22Rv1 (cell line): Measurements from ENCODE around the gene FAM241B.

Source experiments
- H3K27ac ChIP-seq: fragments of 450-650 bp; 2 replicates; pipeline ENCODE4 v1.5.1; 2017
- ZFX ChIP-seq: fragments of 450-650 bp; IDR thresholded peaks from 2 replicates; pipeline ENCODE4 v1.6.1; 2017; ENCODE audit warnings: antibody characterized with exemption, borderline replicate concordance
- TF ChIP-seq, protein P1 (sequence below): fragments of 450-650 bp; IDR thresholded peaks from 2 replicates; pipeline ENCODE4 v1.5.1; 2017; ENCODE audit warnings: mild to moderate bottlenecking

FAM241B gene

DNA sequence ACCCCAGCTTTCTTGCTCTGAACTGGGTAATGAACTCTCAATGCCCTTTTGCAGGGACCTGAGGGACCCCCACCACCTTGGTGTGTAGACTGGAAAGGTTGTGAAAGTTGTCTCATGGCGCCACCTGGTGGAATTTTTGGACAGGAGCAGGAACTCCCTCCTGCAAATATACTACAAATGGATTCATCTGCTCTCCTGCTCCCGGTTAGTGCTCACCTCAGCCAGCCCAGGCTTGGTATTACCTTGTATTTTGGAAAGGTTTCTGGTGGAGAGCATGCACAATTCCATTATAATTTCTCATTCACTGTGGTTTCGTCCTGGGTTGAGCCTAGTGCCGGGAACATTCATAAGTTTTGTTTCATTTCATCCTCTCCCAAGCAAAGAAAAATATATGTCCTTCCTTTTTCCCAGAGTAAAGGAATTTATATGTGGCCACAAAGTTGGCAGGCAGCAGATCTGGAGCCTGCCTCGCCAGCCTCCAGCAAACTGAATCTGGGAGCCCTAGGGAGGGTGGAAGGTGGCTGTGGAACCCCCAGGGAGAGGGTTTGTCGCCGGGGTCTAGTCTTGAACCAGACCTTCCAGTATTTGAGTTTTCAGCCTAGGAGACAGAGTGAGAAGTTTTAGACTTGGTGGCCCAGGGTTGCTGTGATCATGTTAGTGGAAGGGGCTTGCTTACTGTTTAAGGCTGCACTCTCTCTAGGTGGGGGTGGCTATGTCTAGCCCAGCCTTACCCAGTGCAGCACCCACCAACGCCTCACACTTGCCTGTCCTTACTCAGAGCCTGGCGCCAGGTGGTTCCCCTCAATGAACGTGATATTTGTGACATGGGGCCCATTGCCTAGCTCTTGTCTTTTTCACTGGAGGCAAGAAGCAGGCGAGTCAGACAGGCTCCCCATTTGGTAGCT, 9.5 kb downstream of the FAM241B start:
- H3K27ac ChIP-seq, result no peak overlapping the region
- TF ChIP-seq ZFX, result no peak
- TF ChIP-seq, protein P1, sequence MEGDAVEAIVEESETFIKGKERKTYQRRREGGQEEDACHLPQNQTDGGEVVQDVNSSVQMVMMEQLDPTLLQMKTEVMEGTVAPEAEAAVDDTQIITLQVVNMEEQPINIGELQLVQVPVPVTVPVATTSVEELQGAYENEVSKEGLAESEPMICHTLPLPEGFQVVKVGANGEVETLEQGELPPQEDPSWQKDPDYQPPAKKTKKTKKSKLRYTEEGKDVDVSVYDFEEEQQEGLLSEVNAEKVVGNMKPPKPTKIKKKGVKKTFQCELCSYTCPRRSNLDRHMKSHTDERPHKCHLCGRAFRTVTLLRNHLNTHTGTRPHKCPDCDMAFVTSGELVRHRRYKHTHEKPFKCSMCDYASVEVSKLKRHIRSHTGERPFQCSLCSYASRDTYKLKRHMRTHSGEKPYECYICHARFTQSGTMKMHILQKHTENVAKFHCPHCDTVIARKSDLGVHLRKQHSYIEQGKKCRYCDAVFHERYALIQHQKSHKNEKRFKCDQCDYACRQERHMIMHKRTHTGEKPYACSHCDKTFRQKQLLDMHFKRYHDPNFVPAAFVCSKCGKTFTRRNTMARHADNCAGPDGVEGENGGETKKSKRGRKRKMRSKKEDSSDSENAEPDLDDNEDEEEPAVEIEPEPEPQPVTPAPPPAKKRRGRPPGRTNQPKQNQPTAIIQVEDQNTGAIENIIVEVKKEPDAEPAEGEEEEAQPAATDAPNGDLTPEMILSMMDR, result peak; percentile 86

DNA sequence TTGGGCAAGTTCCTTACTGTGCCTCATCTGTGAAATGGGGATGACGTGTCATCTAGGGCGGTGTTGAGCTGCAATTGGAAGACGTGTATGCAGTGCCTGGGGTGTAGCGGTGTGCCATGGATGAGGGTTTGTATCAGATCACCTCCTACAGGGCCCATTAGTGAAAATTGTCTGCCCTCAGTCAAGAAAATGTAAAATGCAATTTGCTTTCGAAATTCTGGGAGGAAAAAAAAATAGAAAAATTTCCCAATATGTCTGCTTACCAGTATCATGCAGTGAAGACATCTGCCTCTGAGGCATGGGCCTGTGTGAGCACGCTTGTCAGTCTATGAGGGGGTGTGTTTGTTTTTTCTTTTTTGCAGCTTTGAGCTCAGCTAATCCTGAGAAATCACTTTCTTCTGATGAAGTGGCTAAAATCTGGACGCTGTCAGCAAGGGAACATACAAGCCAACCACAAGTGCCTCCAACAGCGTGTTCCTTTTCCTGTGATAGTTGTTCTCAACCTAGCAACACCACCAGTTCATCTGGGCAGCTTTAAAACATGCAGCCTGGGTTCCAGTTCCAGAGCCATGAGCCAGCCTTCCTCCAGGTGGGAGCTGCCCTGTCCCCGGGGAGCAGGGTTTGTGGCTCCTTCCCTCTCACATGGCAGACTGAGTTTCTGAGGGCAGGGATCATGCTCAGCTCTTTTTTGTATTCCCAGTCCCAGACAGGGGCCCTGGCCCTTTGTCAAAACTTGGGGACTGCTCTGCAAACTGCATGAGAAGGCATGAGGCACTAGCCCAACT, 10.3 kb downstream of the FAM241B start:
- no peak overlapping the region for H3K27ac ChIP-seq
- TF ChIP-seq, protein P1, result no peak
- TF ChIP-seq ZFX, result no peak

DNA sequence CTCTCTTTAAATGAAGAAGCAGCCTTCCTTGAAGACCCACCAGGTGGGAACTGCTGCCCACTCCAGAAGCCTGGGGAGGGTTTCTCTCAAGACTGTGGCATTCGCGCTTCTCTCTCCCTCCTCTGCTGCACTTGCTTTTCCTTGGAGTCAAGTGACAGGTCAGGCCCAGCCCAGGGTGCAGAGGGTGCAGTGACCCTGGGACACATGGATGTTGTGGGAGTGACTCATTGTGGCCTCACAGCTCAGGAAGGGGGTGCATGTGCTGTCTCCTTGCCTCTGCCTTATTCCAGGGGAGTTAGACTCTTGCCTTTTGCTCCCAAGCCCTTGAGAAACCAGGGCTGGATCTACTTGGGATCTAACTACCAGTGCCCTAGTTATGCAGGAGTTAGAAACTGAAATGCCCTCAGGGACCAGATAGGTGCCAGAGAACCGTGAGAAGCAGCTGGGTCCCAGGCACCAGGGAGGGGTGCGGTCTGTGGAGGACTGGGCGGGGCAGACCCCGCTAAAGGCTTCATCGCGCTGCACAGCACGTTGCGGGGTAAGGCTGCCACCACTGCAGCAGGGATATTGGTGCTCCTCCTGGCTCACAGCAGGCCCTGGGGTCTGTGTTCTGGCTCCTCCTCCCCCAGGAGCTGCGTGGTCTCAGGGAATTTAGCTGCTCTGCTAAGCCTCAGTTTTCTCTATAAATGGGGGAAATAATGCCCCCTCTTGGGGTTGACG, 11.4 kb downstream of the FAM241B start:
- no peak overlapping the region for H3K27ac ChIP-seq
- TF ChIP-seq, protein P1, result no peak
- no peak for TF ChIP-seq ZFX

DNA sequence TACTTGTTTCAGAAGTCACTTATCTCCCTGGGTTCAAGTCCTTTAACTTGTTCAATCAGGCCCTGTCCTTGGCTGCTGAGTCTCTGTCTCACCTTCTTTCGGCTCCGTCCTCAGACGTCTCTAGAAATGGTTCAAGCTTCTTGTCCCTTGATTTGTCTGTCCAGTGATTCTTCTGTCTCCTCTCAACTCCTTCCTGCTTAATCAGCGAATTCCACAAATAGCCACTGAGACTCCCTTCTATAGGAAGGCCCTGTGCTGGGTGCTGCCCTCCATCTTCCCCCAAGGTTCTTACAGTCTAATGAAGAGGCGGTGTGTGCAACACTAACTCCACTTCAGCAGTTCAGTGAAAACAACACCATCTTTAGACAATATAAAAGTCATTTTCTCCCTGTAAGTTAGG, 12.7 kb downstream of the FAM241B start:
- TF ChIP-seq, protein P1, result no peak
- no peak for TF ChIP-seq ZFX
- H3K27ac ChIP-seq, result no peak overlapping the region

DNA sequence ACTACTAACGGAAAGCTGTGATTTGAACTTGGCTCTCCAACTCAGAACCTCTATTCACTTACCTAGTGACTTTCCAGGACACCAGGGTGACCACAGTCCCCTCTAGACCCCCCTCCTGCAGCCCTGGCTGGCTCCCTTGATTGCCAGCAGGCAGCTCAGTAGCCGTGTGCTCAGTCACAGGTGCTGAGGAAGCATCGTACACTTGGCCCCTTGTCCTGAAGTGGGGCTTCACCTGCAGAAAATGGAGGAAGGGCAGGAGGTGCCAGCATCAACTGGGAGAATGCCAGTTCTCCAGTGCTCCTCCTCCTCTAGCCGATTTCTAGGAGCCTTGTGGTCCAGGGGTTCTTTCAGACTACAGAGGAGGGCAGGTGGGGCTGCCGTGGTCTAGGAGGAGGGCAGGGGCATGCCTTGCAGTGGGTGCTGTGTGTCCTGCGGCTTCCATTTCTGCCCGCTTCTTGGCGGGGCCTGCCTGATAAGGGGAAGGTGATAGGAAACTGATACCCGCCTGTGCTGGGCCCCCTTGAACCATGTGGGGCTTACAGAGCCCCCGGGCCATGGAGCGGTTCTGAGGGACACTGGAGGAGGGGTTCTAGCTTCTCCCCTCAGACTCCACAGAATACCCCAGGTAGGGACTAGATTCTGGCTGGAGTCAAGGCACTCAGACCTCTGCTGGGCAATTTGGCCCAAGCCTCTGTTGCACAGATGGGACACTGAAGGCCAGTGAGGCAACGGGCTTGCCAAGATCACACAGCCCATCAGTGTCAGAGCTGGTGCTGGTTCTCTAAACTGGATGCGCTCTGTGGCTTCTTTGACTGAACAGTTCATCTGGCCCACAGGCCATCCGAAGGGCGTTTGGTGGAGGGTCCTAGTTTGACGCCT, 14.0 kb downstream of the FAM241B start:
- no peak for TF ChIP-seq ZFX
- TF ChIP-seq, protein P1, result no peak
- no peak overlapping the region for H3K27ac ChIP-seq

DNA sequence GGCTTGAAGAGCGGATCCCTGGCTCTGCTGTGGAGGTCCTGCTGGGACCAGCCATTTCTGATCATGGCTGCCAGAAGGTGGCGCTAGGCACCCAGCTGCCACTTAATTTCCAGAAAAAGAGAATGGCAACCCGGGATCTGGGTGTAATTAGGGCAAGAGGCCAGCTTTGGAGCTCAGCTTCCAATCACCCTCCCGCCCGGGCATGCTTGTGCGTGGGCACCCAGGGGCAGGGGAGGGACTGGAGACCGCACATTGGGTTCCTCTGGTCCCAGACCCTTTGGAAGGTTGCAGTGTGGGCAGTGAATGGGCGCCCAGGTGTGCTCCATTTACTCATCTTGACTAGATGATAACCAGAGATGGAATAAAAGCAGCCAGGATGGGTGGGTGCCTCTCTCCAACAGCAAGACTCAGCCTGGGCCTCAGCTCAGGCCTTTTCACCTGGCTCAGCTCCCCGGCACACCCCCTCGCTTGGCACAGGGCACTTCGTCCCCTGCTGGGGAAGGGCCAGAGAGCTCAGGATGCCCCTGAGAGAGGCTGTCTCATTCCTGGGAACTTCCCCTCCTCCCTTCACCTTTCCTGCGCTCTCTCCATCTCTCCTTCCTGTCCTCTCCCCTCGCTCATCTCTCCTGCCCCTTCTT, 14.7 kb downstream of the FAM241B start:
- no peak for TF ChIP-seq ZFX
- TF ChIP-seq, protein P1, result peak; percentile 91
- no peak overlapping the region for H3K27ac ChIP-seq
